HEK293 (cell line): Measurements from ENCODE around the gene SH2D1A.
"Not testable (repeated sequence)": the region's sequence is repeated elsewhere in the genome, so short reads cannot be mapped to it uniquely, and the experiment has no call there.

Experiments
- CTCF ChIA-PET: fragments of 350-600 bp; formaldehyde crosslinking; extraction: SDS; loops from one replicate; lab custom pipeline; 2021; ENCODE audit warnings: antibody characterized with exemption; lab: Yijun Ruan, JAX
- POLR2A ChIA-PET: fragments of 300-600 bp; formaldehyde crosslinking; extraction: SDS; loops from one replicate; lab custom pipeline; 2020; ENCODE audit warnings: antibody characterized with exemption, inconsistent platforms; lab: Yijun Ruan, JAX
- H3K27ac ChIP-seq: fragments of 200-500 bp; sonication (Bioruptor generic); 2 replicates; pipeline ENCODE4 v1.5.1; 2014; ENCODE audit warnings: low read depth, low read length, control low read depth, inconsistent platforms; ENCODE audit errors: extremely low read depth
- H3K36me3 ChIP-seq, 2 experiments: fragments of 200-500 bp in 1 of 2; sonication (Bioruptor generic) in 1 of 2; 1 replicate in 1 of 2; 2 replicates in 1 of 2; pipeline ENCODE4 v1.5.1; 2014 to 2017; ENCODE audit warnings: inconsistent platforms in 2 of 2, low read length in 2 of 2; ENCODE audit not compliant: control insufficient read depth in 2 of 2, insufficient read depth in 1 of 2
- H3K4me1 ChIP-seq: fragments of 200-500 bp; sonication (Bioruptor generic); 2 replicates; pipeline ENCODE4 v1.5.1; 2014; ENCODE audit warnings: mild to moderate bottlenecking, low read length, inconsistent platforms; ENCODE audit not compliant: control insufficient read depth, insufficient read depth
- H3K4me3 ChIP-seq: 2 replicates; pipeline ENCODE4 v1.5.1; 2011; ENCODE audit warnings: low read depth, mild to moderate bottlenecking, control low read depth, low read length, moderate library complexity
- H3K9me3 ChIP-seq: fragments of 200-500 bp; sonication (Bioruptor generic); 2 replicates; pipeline ENCODE4 v1.5.1; 2014; ENCODE audit warnings: low read depth, low read length, inconsistent platforms; ENCODE audit not compliant: control insufficient read depth, insufficient read depth
- GLI2 ChIP-seq: fragments of 450-650 bp; formaldehyde crosslinking; IDR thresholded peaks from 2 replicates; pipeline ENCODE4; 2017; ENCODE audit warnings: missing biosample characterization, missing genetic modification characterization, low read depth, borderline replicate concordance
- GLIS1 ChIP-seq: fragments of 450-650 bp; formaldehyde crosslinking; IDR thresholded peaks from 2 replicates; pipeline ENCODE4 v1.5.1; 2016; ENCODE audit warnings: missing biosample characterization, missing genetic modification characterization
- HOXC10 ChIP-seq: sonication (generic); formaldehyde crosslinking; IDR thresholded peaks from 2 replicates; pipeline ENCODE4 v1.8.1; 2023; ENCODE audit warnings: mild to moderate bottlenecking, missing genetic modification reagents
- KLF7 ChIP-seq: fragments of 450-650 bp; formaldehyde crosslinking; IDR thresholded peaks from 2 replicates; pipeline ENCODE4 v1.5.1; 2016; ENCODE audit warnings: missing biosample characterization, missing genetic modification characterization, borderline replicate concordance
- KLF8 ChIP-seq: fragments of 450-650 bp; formaldehyde crosslinking; IDR thresholded peaks from 2 replicates; pipeline ENCODE4 v1.5.1; 2016; ENCODE audit warnings: missing biosample characterization, missing genetic modification characterization
- SCRT1 ChIP-seq: fragments of 450-650 bp; formaldehyde crosslinking; IDR thresholded peaks from 2 replicates; pipeline ENCODE4 v1.5.1; 2016; ENCODE audit warnings: missing biosample characterization, missing genetic modification characterization, borderline replicate concordance
- SETDB1 ChIP-seq: IDR thresholded peaks from one replicate; pipeline ENCODE4 v1.6.1; 2017; ENCODE audit warnings: mild to moderate bottlenecking, low read length, moderate library complexity, mixed read lengths; ENCODE audit not compliant: insufficient read length
- ZNF121 ChIP-seq: fragments of 450-650 bp; formaldehyde crosslinking; IDR thresholded peaks from 2 replicates; pipeline ENCODE4 v1.5.1; 2016; ENCODE audit warnings: missing biosample characterization, missing genetic modification characterization
- ZNF140 ChIP-seq: fragments of 450-650 bp; formaldehyde crosslinking; IDR thresholded peaks from 2 replicates; pipeline ENCODE4 v1.5.1; 2016; ENCODE audit warnings: missing biosample characterization, missing genetic modification characterization
- ZNF18 ChIP-seq: fragments of 450-650 bp; formaldehyde crosslinking; IDR thresholded peaks from 2 replicates; pipeline ENCODE4 v1.5.1; 2016; ENCODE audit warnings: missing biosample characterization, missing genetic modification characterization
- ZNF19 ChIP-seq: fragments of 450-650 bp; formaldehyde crosslinking; IDR thresholded peaks from 2 replicates; pipeline ENCODE4; 2016; ENCODE audit warnings: missing biosample characterization, missing genetic modification characterization, low read depth
- ZNF26 ChIP-seq: fragments of 450-650 bp; formaldehyde crosslinking; IDR thresholded peaks from 2 replicates; pipeline ENCODE4 v1.5.1; 2016; ENCODE audit warnings: missing biosample characterization, missing genetic modification characterization
- ZNF302 ChIP-seq: fragments of 450-650 bp; formaldehyde crosslinking; IDR thresholded peaks from 2 replicates; pipeline ENCODE4 v1.5.1; 2016; ENCODE audit warnings: missing biosample characterization, missing genetic modification characterization, low read depth
- ZNF426 ChIP-seq: fragments of 450-650 bp; formaldehyde crosslinking; IDR thresholded peaks from 2 replicates; pipeline ENCODE4 v1.5.1; 2017; ENCODE audit warnings: missing biosample characterization, missing genetic modification characterization, mild to moderate bottlenecking, inconsistent platforms, moderate library complexity
- ZNF48 ChIP-seq: fragments of 450-650 bp; formaldehyde crosslinking; IDR thresholded peaks from 2 replicates; pipeline ENCODE4 v1.5.1; 2016; ENCODE audit warnings: missing biosample characterization, missing genetic modification characterization
- ZNF585B ChIP-seq: fragments of 450-650 bp; formaldehyde crosslinking; IDR thresholded peaks from 2 replicates; pipeline ENCODE4 v1.5.1; 2016; ENCODE audit warnings: missing biosample characterization, missing genetic modification characterization
- ZNF600 ChIP-seq: fragments of 450-650 bp; formaldehyde crosslinking; IDR thresholded peaks from 2 replicates; pipeline ENCODE4 v1.5.1; 2016; ENCODE audit warnings: missing biosample characterization, missing genetic modification characterization
- ZNF624 ChIP-seq: fragments of 450-650 bp; formaldehyde crosslinking; IDR thresholded peaks from 2 replicates; pipeline ENCODE4 v1.5.1; 2017; ENCODE audit warnings: missing biosample characterization, missing genetic modification characterization
- ZNF654 ChIP-seq: fragments of 450-650 bp; formaldehyde crosslinking; IDR thresholded peaks from 2 replicates; pipeline ENCODE4 v1.5.1; 2016; ENCODE audit warnings: low read depth, missing biosample characterization, missing genetic modification characterization

SH2D1A gene

GRCh38 chrX:124332481-124333424, 13.6 kb upstream of the SH2D1A start, which contains the start of gene TEX13D (continued):
- TF ChIP-seq KLF7: no peak
- TF ChIP-seq ZNF19 (tag by site-specific recombination): no peak
- TF ChIP-seq SCRT1 (tag by site-specific recombination): no peak
- no peak for TF ChIP-seq KLF8 (tag by site-specific recombination)
- no peak for TF ChIP-seq ZNF26 (tag by site-specific recombination)
- TF ChIP-seq GLI2 (tag by site-specific recombination): no peak
- no peak for TF ChIP-seq ZNF302 (tag by site-specific recombination)
- TF ChIP-seq ZNF48 (tag by site-specific recombination): no peak
- no peak for TF ChIP-seq ZNF600 (tag by site-specific recombination)
- no peak for TF ChIP-seq ZNF624
- no peak for TF ChIP-seq SETDB1
- TF ChIP-seq ZNF121 (tag by site-specific recombination): no peak

- Histone ChIP-seq H3K9me3 (no peaks in the 10 kb centered on the region), H3K4me3 (no peak overlapping the region), H3K4me1 (no peaks in the 10 kb centered on the region), H3K36me3 (no peaks in the 10 kb centered on the region), H3K27ac (no peak overlapping the region)
- TF ChIP-seq ZNF585B (tag by site-specific recombination): no peak
- peak; percentile 12; the same call in 1 of the 2 replicates for TF ChIP-seq GLIS1 (tag by site-specific recombination)
- CTCF ChIA-PET: no interaction called here
- POLR2A ChIA-PET: no interaction called here
These were observed 12.5 kb upstream of the SH2D1A start for GRCh38 chrX:124333862-124334261.

GRCh38 chrX:124334555-124334954, 11.8 kb upstream of the SH2D1A start:
- H3K4me1 ChIP-seq, H3K27ac ChIP-seq, CTCF ChIA-PET, H3K4me3 ChIP-seq, H3K36me3 ChIP-seq, POLR2A ChIA-PET, H3K9me3 ChIP-seq: not testable (repeated sequence)

- ChIA-PET CTCF (no interaction called here), POLR2A (no interaction called here)
- no peaks in the 10 kb centered on the region for H3K36me3 ChIP-seq
- no peak overlapping the region for H3K4me3 ChIP-seq
- H3K9me3 ChIP-seq: no peaks in the 10 kb centered on the region
- H3K4me1 ChIP-seq: no peaks in the 10 kb centered on the region
- H3K27ac ChIP-seq: no peak overlapping the region
- TF ChIP-seq ZNF654 (tag by site-specific recombination) (no peak), ZNF140 (0 out of 2 replicates have a peak, but pooled peaks have one; percentile 27)
These were observed 10.8 kb upstream of the SH2D1A start for GRCh38 chrX:124335598-124335997.

- no peaks in the 10 kb centered on the region for H3K4me1 ChIP-seq
- POLR2A ChIA-PET: no interaction called here
- no peak overlapping the region for H3K4me3 ChIP-seq
- no peak overlapping the region for H3K27ac ChIP-seq
- CTCF ChIA-PET: no interaction called here
- no peaks in the 10 kb centered on the region for H3K9me3 ChIP-seq
- no peaks in the 10 kb centered on the region for H3K36me3 ChIP-seq
- TF ChIP-seq ZNF18 (tag by site-specific recombination): no peak
- no peak for TF ChIP-seq ZNF654 (tag by site-specific recombination)
- no peak for TF ChIP-seq HOXC10 (CRISPR knock-in tag)
- TF ChIP-seq ZNF426 (tag by site-specific recombination): no peak
These were observed 8.4 kb upstream of the SH2D1A start for GRCh38 chrX:124337916-124338315.
